Measurements from ENCODE around the gene METTL21A. TPM values are rescaled to one million over a fixed set of nuclear protein-coding genes. Genes with fewer than 3 reads are reported as not detected.
A peak's percentile ranks its signal among the peaks of the same experiment; 100 is the strongest.

METTL21A gene
- 23.1 and 26.4 TPM in 2 replicates for total RNA-seq (ENCODE audit: low replicate concordance)
- long read RNA-seq, full-length matches to known transcripts, result 14 of 28 reads
- long read RNA-seq, partial matches to known transcripts, result 5 of 28 reads
- long read RNA-seq, other reads (novel, unspliced or antisense), result 9 of 28 reads

DNA sequence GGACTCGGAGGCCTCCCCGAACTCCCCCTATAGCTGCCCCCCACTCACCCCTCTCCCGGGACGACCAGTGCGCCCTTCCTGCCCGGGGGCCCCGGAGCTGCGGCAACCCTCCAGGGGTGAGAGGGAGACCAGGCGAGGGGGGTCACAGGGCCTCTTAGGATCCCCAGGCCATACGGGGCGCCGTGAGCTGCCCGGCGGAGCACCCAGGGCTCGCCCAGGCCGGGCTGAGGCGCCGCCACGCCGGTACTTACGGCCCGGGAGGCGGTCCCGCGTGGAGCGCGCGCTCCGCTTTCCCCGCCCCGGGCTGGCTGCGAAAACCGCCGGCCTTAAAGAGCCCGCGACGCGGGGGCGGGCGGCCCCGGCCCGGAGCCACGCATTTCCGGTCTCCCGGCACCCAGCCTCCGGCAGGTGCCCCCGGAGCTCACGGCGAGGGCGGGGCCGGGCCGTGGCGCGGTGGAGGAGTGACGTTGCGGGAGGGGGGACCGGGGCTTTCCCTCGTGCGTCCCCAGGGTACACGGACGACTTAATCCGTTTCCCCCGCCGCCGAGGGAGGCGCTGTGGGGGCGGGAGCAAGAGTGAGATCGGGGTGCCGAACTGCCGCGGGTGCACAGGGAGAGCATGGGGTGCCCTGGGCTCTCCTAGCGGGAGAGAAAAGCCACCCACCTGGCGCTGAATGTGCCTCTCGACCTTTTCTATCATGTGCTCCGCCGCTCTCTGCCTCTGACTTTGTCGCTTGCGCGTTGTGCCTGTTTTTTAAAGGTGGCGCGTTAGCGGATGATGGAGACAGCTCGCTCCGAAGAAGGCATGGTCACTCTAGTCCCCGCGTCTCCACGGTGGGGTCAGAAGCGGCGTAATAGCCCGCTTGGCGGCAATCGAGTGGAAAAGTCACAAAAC lies at the start of gene METTL21A:
TSS of gene METTL21A (minus strand) at position 381 of the 894 bp plus-strand sequence. CDS start 1,019 bp downstream, outside the sequence.
- H3K27me3 Mint-ChIP-seq, result no peaks in the 10 kb centered on the region
- TF ChIP-seq, protein P1, sequence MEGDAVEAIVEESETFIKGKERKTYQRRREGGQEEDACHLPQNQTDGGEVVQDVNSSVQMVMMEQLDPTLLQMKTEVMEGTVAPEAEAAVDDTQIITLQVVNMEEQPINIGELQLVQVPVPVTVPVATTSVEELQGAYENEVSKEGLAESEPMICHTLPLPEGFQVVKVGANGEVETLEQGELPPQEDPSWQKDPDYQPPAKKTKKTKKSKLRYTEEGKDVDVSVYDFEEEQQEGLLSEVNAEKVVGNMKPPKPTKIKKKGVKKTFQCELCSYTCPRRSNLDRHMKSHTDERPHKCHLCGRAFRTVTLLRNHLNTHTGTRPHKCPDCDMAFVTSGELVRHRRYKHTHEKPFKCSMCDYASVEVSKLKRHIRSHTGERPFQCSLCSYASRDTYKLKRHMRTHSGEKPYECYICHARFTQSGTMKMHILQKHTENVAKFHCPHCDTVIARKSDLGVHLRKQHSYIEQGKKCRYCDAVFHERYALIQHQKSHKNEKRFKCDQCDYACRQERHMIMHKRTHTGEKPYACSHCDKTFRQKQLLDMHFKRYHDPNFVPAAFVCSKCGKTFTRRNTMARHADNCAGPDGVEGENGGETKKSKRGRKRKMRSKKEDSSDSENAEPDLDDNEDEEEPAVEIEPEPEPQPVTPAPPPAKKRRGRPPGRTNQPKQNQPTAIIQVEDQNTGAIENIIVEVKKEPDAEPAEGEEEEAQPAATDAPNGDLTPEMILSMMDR (conservative IDR thresholded peaks at IDR 0.05), result peak; percentile 65
- H3K4me1 Mint-ChIP-seq (ENCODE audit: unreplicated experiment), result peaks cover 22% of the 10 kb centered on the region
- DNase-seq (ENCODE audit: extremely low spot score, unreplicated experiment), result peak; percentile 82
- H3K36me3 Mint-ChIP-seq, result peaks cover 15% of the 10 kb centered on the region
- no peaks in the 10 kb centered on the region for H3K9me3 Mint-ChIP-seq
- H3K4me3 Mint-ChIP-seq, result peak within 1 kb of the TSS; percentile 97
- H3K27ac Mint-ChIP-seq, result peak within 1 kb of the TSS; percentile 93

DNA sequence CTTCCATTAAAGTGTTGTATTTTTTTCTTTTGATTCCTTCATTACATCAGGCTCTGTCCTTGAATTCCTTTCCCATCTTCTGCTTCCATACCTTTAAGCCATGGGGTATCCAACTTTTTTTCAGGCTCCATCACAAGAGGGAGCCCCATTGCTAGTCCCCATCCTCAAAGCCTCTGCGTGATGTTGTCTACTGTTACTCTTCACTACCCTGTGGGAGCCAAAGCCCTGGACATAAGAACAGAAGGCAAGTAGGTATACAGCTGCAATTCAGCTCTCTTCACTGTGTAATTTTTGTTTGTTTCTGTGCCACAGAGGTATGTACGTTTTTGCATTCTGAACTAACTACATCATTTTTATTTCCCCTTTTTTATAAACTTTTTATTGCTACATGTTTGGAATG lies 49.6 kb upstream of the METTL21A start:
- Mint-ChIP-seq H3K27me3 (no peaks in the 10 kb centered on the region), H3K27ac (no peak overlapping the region), H3K9me3 (no peaks in the 10 kb centered on the region), H3K4me1 (ENCODE audit: unreplicated experiment) (peaks cover 7% of the 10 kb centered on the region), H3K4me3 (no peak overlapping the region), H3K36me3 (no peaks in the 10 kb centered on the region)
- DNase-seq (ENCODE audit: extremely low spot score, unreplicated experiment), result no peak
- TF ChIP-seq, protein P1 (conservative IDR thresholded peaks at IDR 0.05), result no peak

DNA sequence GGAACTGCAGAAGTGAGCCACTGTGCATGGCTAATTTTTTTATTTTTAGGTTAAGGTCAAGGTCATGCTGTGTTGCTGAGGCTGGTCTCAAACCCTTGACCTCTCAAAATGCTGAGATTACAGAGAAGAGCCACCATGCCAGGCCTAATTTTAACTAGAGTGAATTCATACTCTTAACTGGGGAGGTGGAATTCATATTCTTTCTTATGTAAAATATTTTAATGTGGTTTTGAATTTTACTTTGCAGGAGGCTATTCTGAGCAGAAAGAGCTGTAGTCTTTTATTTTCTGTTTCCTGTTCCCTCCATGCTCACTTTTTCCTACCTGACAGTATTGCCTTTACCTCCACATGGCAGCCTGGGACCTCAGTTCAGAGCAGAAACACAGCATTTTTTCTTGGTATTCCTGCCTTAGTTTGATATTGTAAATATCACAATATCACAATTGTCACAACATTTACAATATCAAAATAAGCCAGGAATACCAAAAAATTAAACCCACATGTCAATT lies 49.1 kb upstream of the METTL21A start:
- Mint-ChIP-seq H3K36me3 (no peaks in the 10 kb centered on the region), H3K27ac (no peak overlapping the region), H3K27me3 (no peaks in the 10 kb centered on the region), H3K4me1 (ENCODE audit: unreplicated experiment) (peaks cover 7% of the 10 kb centered on the region), H3K9me3 (no peaks in the 10 kb centered on the region), H3K4me3 (no peak overlapping the region)
- TF ChIP-seq, protein P1 (conservative IDR thresholded peaks at IDR 0.05), result no peak
- no peak for DNase-seq (ENCODE audit: extremely low spot score, unreplicated experiment)

DNA sequence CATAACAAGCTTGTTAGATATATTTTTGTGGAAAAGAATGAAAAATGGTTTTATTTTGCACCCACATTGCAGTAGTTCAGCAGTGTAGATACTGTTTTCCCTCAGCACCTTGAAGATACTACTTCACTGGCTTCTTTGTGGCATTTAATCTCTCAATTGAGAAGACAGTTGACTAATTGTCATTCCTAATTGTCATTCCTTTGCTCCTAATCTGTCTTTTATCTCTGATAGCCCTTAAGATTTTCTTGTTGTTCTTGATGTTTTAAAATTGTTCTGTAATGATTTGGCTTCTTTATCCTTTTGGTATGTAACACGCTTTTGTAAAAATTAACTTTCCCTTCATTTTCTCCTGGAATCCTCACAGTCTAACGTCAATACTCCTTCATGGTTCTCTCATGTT lies 48.2 kb upstream of the METTL21A start:
- Mint-ChIP-seq H3K9me3 (no peaks in the 10 kb centered on the region), H3K27ac (no peak overlapping the region), H3K4me3 (no peak overlapping the region), H3K4me1 (ENCODE audit: unreplicated experiment) (peaks cover 7% of the 10 kb centered on the region), H3K27me3 (no peaks in the 10 kb centered on the region), H3K36me3 (no peaks in the 10 kb centered on the region)
- TF ChIP-seq, protein P1 (conservative IDR thresholded peaks at IDR 0.05), result no peak
- no peak for DNase-seq (ENCODE audit: extremely low spot score, unreplicated experiment)

DNA sequence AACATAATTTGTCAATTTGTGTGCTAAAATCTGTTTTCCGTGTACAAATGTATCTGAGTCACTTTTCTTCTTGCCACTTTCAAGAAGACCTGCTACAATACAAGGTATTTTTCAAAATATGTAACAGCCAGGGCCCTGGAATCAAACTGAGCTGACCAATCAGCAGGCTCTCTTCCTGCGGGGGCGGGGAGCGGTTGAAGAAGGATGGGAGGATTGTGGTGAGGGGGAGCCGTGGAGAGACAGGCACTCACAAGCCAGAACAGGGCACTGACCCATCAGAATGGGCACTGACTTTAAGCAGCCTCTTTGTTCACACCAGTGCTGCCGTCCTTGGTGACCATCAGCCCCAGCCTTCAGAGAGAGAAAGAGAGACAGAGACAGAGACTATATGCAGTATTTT lies 45.7 kb upstream of the METTL21A start:
- no peaks in the 10 kb centered on the region for H3K36me3 Mint-ChIP-seq
- no peak overlapping the region for H3K4me3 Mint-ChIP-seq
- no peak overlapping the region for H3K27ac Mint-ChIP-seq
- no peaks in the 10 kb centered on the region for H3K27me3 Mint-ChIP-seq
- H3K9me3 Mint-ChIP-seq, result no peaks in the 10 kb centered on the region
- no peak for DNase-seq (ENCODE audit: extremely low spot score, unreplicated experiment)
- H3K4me1 Mint-ChIP-seq (ENCODE audit: unreplicated experiment), result no peaks in the 10 kb centered on the region
- TF ChIP-seq, protein P1 (conservative IDR thresholded peaks at IDR 0.05), result no peak

Measured in type B pancreatic cell (in vitro differentiated cells).